Thymus (tissue), 11 donors: ENCODE measurements around the gene INSR. TPM values are rescaled to one million over a fixed set of nuclear protein-coding genes. Genes with fewer than 3 reads are reported as not detected.

Experiments used
- DNase-seq, 9 donors: peaks; one replicate each; pipeline ENCODE4 v3.0.0-alpha.2; 2013; ENCODE audit warnings: low spot score in 9 of 9, low read depth in 6 of 9, missing footprints in 1 of 9
- H3K27ac ChIP-seq, 2 donors: one replicate each; pipeline ENCODE4 v1.5.1; 2013; ENCODE audit warnings: control low read depth in 1 of 2, low read depth in 1 of 2, low read length in 1 of 2, mild to moderate bottlenecking in 1 of 2, moderate library complexity in 1 of 2
- H3K27me3 ChIP-seq, 2 donors: one replicate each; pipeline ENCODE4 v1.5.1; 2013; ENCODE audit warnings: low read length in 1 of 2; ENCODE audit not compliant: control insufficient read depth in 2 of 2, insufficient read depth in 1 of 2
- H3K36me3 ChIP-seq, 2 donors: one replicate each; pipeline ENCODE4 v1.5.1; 2013; ENCODE audit warnings: low read length in 1 of 2, mild to moderate bottlenecking in 1 of 2, moderate library complexity in 1 of 2; ENCODE audit not compliant: control insufficient read depth in 2 of 2, insufficient read depth in 2 of 2
- H3K4me1 ChIP-seq, 2 donors: one replicate each; pipeline ENCODE4 v1.5.1; 2013; ENCODE audit warnings: low read length in 2 of 2; ENCODE audit not compliant: control insufficient read depth in 2 of 2, insufficient read depth in 2 of 2
- H3K4me3 ChIP-seq, 2 donors: one replicate each; pipeline ENCODE4 v1.5.1; 2013; ENCODE audit warnings: low read length in 2 of 2, control low read depth in 1 of 2, mild to moderate bottlenecking in 1 of 2
- H3K9me3 ChIP-seq, 2 donors: one replicate each; pipeline ENCODE4 v1.5.1; 2013; ENCODE audit warnings: low read length in 1 of 2, mild to moderate bottlenecking in 1 of 2; ENCODE audit not compliant: control insufficient read depth in 2 of 2, insufficient read depth in 1 of 2
- WGBS: extraction: QIAGEN DNeasy Blood & Tissue Kit; methylation state at CpG from one replicate; pipeline ENCODE4 v1.1.7; 2013; 5-methylcytosine and 5-hydroxymethylcytosine counted together
- polyA plus RNA-seq: library from polyadenylated mRNA; stranded (reverse); fragments of 200-250 nt; gene quantifications from one replicate; pipeline ENCODE4 v1.2.3, GENCODE V29; 2013
- total RNA-seq: library from RNA; stranded (reverse); fragments of 120-200 nt; gene quantifications from one replicate; pipeline ENCODE4 v1.2.4, GENCODE V29; 2013
- donor health status: healthy.

The INSR gene
- total and polyA plus RNA-seq, 2 donors = 5.5 to 6.0 TPM

DNA sequence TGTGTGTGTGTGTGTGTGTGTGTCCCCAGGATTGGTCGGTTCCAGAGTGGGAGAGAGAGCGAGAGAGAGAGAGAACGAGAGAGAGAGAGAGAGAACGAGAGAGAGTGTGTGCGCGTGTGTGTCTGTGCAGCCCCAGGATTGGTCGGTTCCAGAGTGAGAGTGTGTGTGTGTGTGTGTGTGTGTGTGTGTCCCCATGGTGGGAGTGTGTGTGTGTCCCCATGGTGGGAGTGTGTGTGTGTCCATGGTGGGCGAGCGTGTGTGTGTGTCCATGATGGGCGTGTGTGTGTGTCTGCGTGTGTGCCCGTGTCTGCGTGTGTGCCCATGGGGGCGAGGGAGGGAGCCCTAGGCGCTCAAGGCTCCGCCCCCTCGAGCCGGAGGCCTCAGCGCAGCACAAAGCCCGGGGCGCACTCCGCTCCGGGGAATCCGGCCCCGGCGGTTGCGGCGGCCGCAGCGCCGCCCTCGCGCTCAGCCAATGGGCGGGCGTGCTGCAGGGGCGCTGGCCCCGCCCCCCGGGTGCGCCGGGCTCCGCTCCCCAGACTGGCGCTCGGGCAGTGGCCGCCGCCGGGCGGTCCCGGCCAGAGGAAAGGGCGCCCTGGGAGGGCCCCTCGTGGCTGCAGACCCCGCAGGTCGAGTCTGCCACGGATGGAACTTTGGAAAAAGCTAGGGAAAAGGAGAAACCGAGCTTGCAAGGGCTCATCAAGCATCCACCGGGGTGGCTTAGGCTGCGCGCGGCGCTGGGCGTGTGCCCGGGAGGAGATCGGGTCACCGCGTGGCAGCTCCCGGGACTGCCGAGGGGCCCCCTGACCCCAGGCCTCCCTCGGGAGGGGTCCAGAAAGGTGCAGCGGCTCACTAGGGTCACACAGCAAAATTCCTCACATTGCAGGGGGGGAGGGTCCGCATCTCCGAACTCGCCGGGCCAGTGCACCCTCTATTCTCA, 96.2 kb downstream of the INSR start:
- WGBS = 1% methylated on average over 72 of the region's 72 CpGs
- peak overlapping the region; percentile 77 to 90 for H3K27ac ChIP-seq
- peaks cover 0 to 17% of the 10 kb centered on the region in 2 donors for H3K27me3 ChIP-seq
- H3K4me1 ChIP-seq = peaks cover 5 to 21% of the 10 kb centered on the region in 2 donors
- peak; percentile 83 to 97 (median 94) for DNase-seq
- H3K4me3 ChIP-seq = peak overlapping the region; percentile 76 to 80
- no peaks in the 10 kb centered on the region for H3K36me3 ChIP-seq
- H3K9me3 ChIP-seq = no peaks in the 10 kb centered on the region

DNA sequence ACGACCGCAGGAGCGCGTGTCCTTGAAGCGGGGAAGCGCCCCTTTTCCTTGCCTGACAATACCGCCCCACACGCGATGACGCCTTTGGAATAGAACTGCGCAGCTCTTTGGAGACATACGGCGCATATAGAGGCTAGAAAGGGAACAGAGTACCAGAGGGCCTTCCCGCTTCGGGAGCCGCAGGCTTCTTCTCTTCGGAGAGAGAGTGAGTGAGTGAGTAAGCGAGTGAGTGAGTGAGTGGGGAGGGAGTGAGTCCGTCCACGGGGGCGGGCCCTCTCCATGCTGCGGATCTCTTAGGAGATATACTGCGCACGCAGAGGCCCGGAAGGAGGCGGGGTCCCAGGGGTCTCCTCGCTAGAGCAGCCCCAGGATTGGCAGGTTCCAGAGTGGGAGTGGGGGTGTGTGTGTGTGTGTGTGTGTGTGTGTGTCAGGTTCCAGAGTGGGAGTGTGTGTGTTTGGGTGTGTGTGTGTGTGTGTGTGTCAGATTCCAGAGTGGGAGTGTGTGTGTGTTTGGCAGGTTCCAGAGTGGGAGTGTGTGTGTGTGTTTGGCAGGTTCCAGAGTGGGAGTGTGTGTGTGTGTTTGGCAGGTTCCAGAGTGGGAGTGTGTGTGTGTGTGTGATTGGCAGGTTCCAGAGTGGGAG, 97.0 kb downstream of the INSR start:
- H3K9me3 ChIP-seq = no peaks in the 10 kb centered on the region
- H3K4me3 ChIP-seq = peak overlapping the region; percentile 57 to 80
- peak; percentile 76 to 96 (median 86) for DNase-seq
- WGBS = under 1% methylated on average over 27 of the region's 27 CpGs
- peaks cover 0 to 17% of the 10 kb centered on the region in 2 donors for H3K27me3 ChIP-seq
- peak overlapping the region; percentile 77 to 90 for H3K27ac ChIP-seq
- no peaks in the 10 kb centered on the region for H3K36me3 ChIP-seq
- peaks cover 11 to 28% of the 10 kb centered on the region in 2 donors for H3K4me1 ChIP-seq

DNA sequence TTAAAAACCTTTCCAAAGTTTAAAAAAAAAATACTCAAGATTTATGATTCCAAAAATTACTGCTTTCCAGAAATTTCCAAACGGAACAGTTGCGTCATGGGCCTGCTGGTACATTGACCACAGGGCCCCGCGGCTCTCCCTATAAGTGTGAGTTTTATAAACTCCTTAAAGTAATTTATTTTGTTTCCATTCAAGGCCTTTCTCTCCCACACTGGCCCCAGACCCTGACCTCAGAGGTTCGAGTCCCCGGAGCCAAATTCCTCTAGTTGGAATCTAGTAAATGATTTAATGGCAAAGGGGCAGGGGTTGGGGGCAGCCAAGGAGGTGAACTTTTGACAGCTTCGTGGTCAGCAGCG, 97.5 kb downstream of the INSR start:
- peaks cover 11 to 32% of the 10 kb centered on the region in 2 donors for H3K4me1 ChIP-seq

DNA sequence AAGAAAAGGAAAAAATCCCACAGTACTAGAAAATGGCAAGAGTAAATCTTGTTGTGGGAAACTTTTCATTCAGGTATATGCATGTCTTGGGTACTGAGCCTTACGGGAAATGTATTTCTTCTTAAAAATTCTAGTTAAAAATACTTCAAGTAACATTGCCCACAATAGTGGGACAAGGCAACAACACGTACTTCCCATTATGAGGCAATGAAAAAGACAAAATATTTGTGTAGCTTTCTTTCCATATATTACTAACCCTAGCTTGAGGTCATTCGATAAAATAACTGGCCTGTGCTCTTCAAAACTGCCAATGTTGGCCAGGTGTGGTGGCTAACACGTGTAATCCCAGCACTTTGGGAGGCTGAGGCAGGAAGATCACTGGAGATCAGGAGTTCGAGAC, 99.2 kb downstream of the INSR start:
- no peak overlapping the region for H3K4me3 ChIP-seq
- no peak overlapping the region for H3K27ac ChIP-seq
- H3K36me3 ChIP-seq = no peaks in the 10 kb centered on the region
- WGBS = 96% methylated on average over 5 of the region's 5 CpGs
- no peaks in the 10 kb centered on the region for H3K9me3 ChIP-seq
- DNase-seq = no peak
- H3K4me1 ChIP-seq = peaks cover 11 to 38% of the 10 kb centered on the region in 2 donors
- H3K27me3 ChIP-seq = peaks cover 0 to 15% of the 10 kb centered on the region in 2 donors

More for the DNA sequence above, 97.5 kb downstream of the INSR start:
- WGBS = 53% methylated on average over 8 of the region's 8 CpGs
- Histone ChIP-seq H3K27ac (peak overlapping the region in 1 of 2 donors; percentile 90), H3K36me3 (no peaks in the 10 kb centered on the region), H3K9me3 (no peaks in the 10 kb centered on the region), H3K4me3 (peak overlapping the region; percentile 57 to 80), H3K27me3 (peaks cover 0 to 17% of the 10 kb centered on the region in 2 donors)
- no peak for DNase-seq

DNA sequence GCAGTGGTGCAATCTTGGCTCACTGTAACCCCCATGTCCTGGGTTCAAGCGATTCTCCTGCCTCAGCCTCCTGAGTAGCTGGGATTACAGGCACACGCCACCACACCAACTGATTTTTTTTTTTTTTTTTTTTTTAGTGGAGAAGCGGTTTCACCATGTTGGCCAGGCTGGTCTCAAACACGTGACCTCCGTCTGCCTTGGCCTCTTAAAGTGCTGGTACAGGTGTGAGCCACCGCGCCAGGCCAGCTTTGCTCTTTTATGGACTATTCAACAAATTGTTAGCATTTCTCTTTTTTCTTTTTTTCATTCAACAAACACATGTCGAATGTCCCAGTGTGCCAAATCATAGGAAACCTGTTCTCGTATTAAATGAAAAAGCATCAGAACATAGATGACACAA, 99.6 kb downstream of the INSR start:
- Histone ChIP-seq H3K4me3 (no peak overlapping the region), H3K27me3 (peaks cover 0 to 14% of the 10 kb centered on the region in 2 donors), H3K27ac (no peak overlapping the region), H3K9me3 (no peaks in the 10 kb centered on the region), H3K4me1 (peaks cover 11 to 38% of the 10 kb centered on the region in 2 donors), H3K36me3 (no peaks in the 10 kb centered on the region)
- WGBS = over 99% methylated on average over 9 of the region's 9 CpGs
- DNase-seq = no peak

DNA sequence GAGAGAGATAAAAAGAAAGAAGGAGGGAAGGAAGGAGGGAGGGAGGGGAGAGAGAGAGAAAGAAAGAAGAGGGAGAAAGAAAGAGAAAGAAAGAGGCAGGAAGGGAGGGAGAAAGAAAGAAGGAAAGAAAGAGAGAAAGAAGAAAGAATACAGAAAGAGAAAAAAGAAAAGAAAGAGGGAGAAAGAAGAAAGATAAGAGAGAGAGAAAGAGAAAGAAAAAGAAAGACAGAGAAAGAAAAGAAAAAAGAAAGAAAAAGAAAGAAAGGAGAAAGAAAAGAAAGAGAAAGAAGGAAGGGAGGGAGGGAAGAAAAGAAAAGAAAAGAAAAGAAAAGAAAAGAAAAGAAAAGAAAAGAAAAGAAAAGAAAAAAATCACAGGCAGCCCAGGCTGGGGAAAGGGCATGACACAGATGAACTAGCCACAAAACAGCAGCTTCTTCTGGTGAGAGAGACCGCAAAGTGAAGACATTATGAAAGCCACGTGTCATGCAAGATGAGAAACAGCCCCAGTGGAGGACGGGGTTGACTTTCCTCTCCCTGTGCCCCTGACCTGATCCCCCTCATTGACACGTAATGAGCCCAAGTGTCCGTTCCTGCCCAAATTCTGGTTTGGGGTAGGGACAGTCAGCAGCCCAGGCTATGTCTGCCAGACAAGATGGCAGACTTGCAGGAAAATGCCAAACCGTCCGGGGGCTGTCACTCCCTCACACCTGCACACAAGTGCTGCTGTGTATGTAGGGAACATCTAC, 102.1 kb downstream of the INSR start:
- peaks cover 6 to 22% of the 10 kb centered on the region in 2 donors for H3K4me1 ChIP-seq
- H3K27ac ChIP-seq = peak overlapping the region in 1 of 2 donors; percentile 31
- DNase-seq = peak in 7 of 9 donors; percentile 26 to 81 (median 51)
- no peaks in the 10 kb centered on the region for H3K27me3 ChIP-seq
- H3K9me3 ChIP-seq = no peaks in the 10 kb centered on the region
- no peaks in the 10 kb centered on the region for H3K36me3 ChIP-seq
- no peak overlapping the region for H3K4me3 ChIP-seq
- WGBS = 15% methylated on average over 7 of the region's 7 CpGs

DNA sequence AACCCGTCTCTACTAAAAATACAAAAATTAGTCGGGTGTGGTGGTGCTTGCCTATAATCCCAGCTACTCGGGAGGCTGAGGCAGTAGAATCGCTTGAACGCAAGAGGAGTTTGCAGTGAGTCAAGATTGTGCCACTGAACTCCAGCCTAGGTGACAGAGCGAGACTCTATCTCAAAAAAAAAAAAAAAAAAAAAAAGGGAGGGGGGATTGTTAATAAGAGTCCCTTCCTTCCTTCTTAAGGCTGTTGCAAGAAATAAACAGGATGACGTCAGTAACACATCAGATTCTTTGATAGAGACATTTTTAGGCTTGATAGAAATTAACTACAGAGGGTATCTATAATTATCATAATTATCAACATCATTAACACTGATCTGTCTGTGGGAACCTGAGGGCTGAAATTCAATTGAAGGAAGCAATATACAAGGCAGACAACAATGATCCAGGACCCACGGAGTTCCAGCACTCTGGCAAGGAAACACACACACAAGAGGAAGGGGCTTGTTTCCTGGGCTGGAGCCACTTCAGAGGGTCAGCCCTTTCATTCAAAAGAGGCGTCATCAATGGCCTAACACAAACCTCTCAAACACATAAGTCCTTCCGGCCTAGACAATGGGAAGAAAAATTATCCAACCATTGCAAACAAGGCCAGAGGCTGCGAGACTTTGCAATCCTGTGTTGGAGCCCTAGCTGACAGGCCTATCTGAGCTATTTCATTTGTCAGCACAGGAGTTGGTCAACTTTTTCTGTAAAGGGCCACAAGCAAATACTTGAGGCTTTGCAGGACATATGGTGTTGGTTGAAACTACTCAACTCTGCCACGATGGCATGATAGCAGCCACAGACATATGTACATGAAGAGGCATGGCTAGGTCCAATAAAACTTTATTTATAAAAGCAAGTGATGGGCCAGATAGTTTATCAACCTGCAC, 105.2 kb downstream of the INSR start:
- WGBS = 93% methylated on average over 12 of the region's 12 CpGs
- Histone ChIP-seq H3K27ac (no peak overlapping the region), H3K9me3 (no peaks in the 10 kb centered on the region), H3K4me3 (no peak overlapping the region), H3K4me1 (peaks cover 6 to 21% of the 10 kb centered on the region in 2 donors), H3K27me3 (no peaks in the 10 kb centered on the region), H3K36me3 (peaks cover 0 to 2% of the 10 kb centered on the region in 2 donors)
- no peak for DNase-seq

DNA sequence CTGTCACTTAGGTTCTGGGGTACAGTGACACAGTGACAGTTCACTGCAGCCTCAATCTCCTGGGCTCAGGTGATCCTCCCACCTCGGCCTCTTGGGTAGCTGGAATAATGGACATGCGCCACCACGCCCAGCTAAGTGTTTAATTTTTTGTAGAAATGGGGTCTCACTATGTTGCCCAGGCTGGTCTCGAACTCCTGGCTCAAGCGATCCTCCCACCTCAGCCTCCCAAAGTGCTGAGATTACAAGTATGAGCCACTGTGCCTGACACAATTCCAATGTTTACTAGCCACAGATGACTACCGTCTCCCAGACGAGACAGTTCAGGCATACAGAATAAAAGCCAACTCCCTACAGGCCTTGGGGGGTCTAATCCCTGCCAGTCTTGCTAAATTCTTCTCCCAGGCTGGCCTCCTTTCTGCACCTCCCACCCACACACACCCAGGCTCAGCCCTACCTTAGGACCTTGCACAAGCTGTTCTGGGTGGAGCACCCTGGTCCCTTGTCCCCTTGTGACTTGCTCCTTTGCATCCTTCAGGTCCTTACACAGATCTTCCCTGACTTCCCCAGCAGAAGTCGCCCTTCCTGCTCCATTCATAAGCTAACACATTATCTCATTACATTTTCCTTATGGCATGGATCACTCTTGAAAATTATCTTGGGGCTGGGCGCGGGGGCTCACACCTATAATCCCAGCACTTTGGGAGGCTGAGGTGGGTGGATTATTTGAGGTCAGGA, 106.4 kb downstream of the INSR start:
- Histone ChIP-seq H3K9me3 (no peaks in the 10 kb centered on the region), H3K36me3 (peaks cover 3 to 4% of the 10 kb centered on the region in 2 donors), H3K27me3 (no peaks in the 10 kb centered on the region), H3K4me1 (peaks cover 11 to 26% of the 10 kb centered on the region in 2 donors), H3K4me3 (no peak overlapping the region), H3K27ac (no peak overlapping the region)
- no peak for DNase-seq
- WGBS = 98% methylated on average over 10 of the region's 10 CpGs
